Neuronal stem cell (in vitro differentiated cells): ENCODE results near the gene EML4.

Experiments used
- DNase-seq: peaks from one replicate; pipeline ENCODE4 v3.0.0-alpha.2; 2013; ENCODE audit warnings: low spot score
- H2AFZ ChIP-seq: one replicate; pipeline ENCODE4 v1.6.1; 2013; ENCODE audit warnings: mild to moderate bottlenecking, low read length, inconsistent platforms
- H2AK5ac ChIP-seq: 2 replicates; pipeline ENCODE4 v1.6.1; 2013; ENCODE audit warnings: low read depth, mild to moderate bottlenecking, inconsistent platforms, low read length, moderate library complexity, mixed read lengths
- H2BK120ac ChIP-seq: 2 replicates; pipeline ENCODE4 v1.6.1; 2013; ENCODE audit warnings: low read depth, mild to moderate bottlenecking, inconsistent platforms, low read length, moderate library complexity, mixed read lengths
- H2BK12ac ChIP-seq: one replicate; pipeline ENCODE4 v1.6.1; 2013; ENCODE audit warnings: low read length, inconsistent platforms
- H2BK15ac ChIP-seq: 2 replicates; pipeline ENCODE4 v1.6.1; 2013; ENCODE audit warnings: mild to moderate bottlenecking, low read length, inconsistent platforms, mixed read lengths
- H2BK5ac ChIP-seq: one replicate; pipeline ENCODE4 v1.6.1; 2013; ENCODE audit warnings: inconsistent platforms, mild to moderate bottlenecking, low read length, moderate library complexity
- H3K14ac ChIP-seq: one replicate; pipeline ENCODE4 v1.6.1; 2013; ENCODE audit warnings: low read length, inconsistent platforms
- H3K18ac ChIP-seq: 2 replicates; pipeline ENCODE4 v1.6.1; 2013; ENCODE audit warnings: low read length, inconsistent platforms
- H3K23ac ChIP-seq: 2 replicates; pipeline ENCODE4 v1.6.1; 2013; ENCODE audit warnings: low read depth, mild to moderate bottlenecking, mixed read lengths, low read length, inconsistent platforms; ENCODE audit not compliant: poor library complexity
- H3K27ac ChIP-seq: replicated peaks from 3 replicates; pipeline ENCODE4 v1.5.1; 2013; ENCODE audit warnings: low read length, inconsistent platforms
- H3K27me3 ChIP-seq, 3 experiments: 2 replicates each; pipeline ENCODE4 v1.6.1; 2013; ENCODE audit warnings: low read length in 3 of 3, mild to moderate bottlenecking in 2 of 3, inconsistent platforms in 1 of 3, low read depth in 1 of 3, mixed read lengths in 1 of 3, moderate library complexity in 1 of 3; ENCODE audit not compliant: control insufficient read depth in 3 of 3, insufficient read depth in 3 of 3
- H3K36me3 ChIP-seq, 2 donors: replicated peaks in 1 of 2; 2 replicates each; pipeline ENCODE4 v1.6.1; 2013; ENCODE audit warnings: low read length in 2 of 2; ENCODE audit not compliant: control insufficient read depth in 2 of 2, insufficient read depth in 2 of 2
- H3K4ac ChIP-seq: 2 replicates; pipeline ENCODE4 v1.6.1; 2013; ENCODE audit warnings: inconsistent platforms, mild to moderate bottlenecking, low read length, moderate library complexity
- H3K4me1 ChIP-seq, 2 donors: 1 replicate in 1 of 2; 2 replicates in 1 of 2; pipeline ENCODE4 v1.6.1; 2013; ENCODE audit warnings: low read length in 2 of 2, low read depth in 1 of 2; ENCODE audit not compliant: control insufficient read depth in 2 of 2, insufficient read depth in 1 of 2
- H3K4me2 ChIP-seq: one replicate; pipeline ENCODE4 v1.6.1; 2013; ENCODE audit warnings: mild to moderate bottlenecking, low read length, inconsistent platforms; ENCODE audit not compliant: insufficient read depth, poor library complexity, severe bottlenecking
- H3K4me3 ChIP-seq, 2 donors: 2 replicates each; pipeline ENCODE4 v1.5.1; 2013; ENCODE audit warnings: low read length in 2 of 2, mild to moderate bottlenecking in 2 of 2, inconsistent platforms in 1 of 2, moderate library complexity in 1 of 2
- H3K79me1 ChIP-seq: one replicate; pipeline ENCODE4 v1.6.1; 2013; ENCODE audit warnings: low read depth, mild to moderate bottlenecking, inconsistent platforms, low read length, moderate library complexity
- H3K9ac ChIP-seq: one replicate; pipeline ENCODE4 v1.6.1; 2013; ENCODE audit warnings: mild to moderate bottlenecking, low read depth, low read length, inconsistent platforms; ENCODE audit not compliant: poor library complexity
- H3K9me3 ChIP-seq, 2 donors: replicated peaks in 1 of 2; 2 replicates each; pipeline versions ENCODE3 to v1.6.1; 2013; ENCODE audit warnings: low read length in 2 of 2, mild to moderate bottlenecking in 2 of 2, inconsistent platforms in 1 of 2, low read depth in 1 of 2, mixed read lengths in 1 of 2, moderate library complexity in 1 of 2; ENCODE audit not compliant: control insufficient read depth in 2 of 2, insufficient read depth in 1 of 2
- H4K8ac ChIP-seq: one replicate; pipeline ENCODE4 v1.6.1; 2013; ENCODE audit warnings: low read depth, mild to moderate bottlenecking, inconsistent platforms, low read length, moderate library complexity
- H4K91ac ChIP-seq: one replicate; pipeline ENCODE4 v1.6.1; 2013; ENCODE audit warnings: low read length, low read depth, mild to moderate bottlenecking, inconsistent platforms; ENCODE audit not compliant: poor library complexity
- WGBS, 2 donors: extraction: QIAGEN DNeasy Blood & Tissue Kit; methylation state at CpG; one replicate each; pipeline ENCODE4 v1.1.7; 2013; ENCODE audit warnings: missing lambda C conversion rate in 2 of 2, mixed read lengths in 1 of 2; ENCODE audit not compliant: insufficient read length in 2 of 2, insufficient replicate concordance in 1 of 2; ENCODE audit errors: extremely low coverage in 2 of 2; 5-methylcytosine and 5-hydroxymethylcytosine counted together

Gene EML4

GRCh38 chr2:42223855-42224268, 54.7 kb downstream of the EML4 start:
- Histone ChIP-seq H3K27ac (no peak overlapping the region), H2AK5ac (no peak overlapping the region), H3K18ac (no peak overlapping the region), H2AFZ (no peak overlapping the region), H3K4me3 (no peak overlapping the region), H3K4ac (no peak overlapping the region), H3K27me3 (no peaks in the 10 kb centered on the region), H2BK12ac (no peak overlapping the region), H3K14ac (no peak overlapping the region), H3K9ac (no peak overlapping the region), H2BK5ac (no peak overlapping the region), H4K8ac (no peak overlapping the region), H3K79me1 (no peaks in the 10 kb centered on the region), H4K91ac (no peak overlapping the region), H2BK15ac (no peak overlapping the region), H3K4me2 (no peak overlapping the region), H3K4me1 (no peaks in the 10 kb centered on the region), H3K36me3 (peaks cover 0 to 8% of the 10 kb centered on the region in 2 donors), H2BK120ac (no peak overlapping the region), H3K9me3 (no peaks in the 10 kb centered on the region), H3K23ac (no peak overlapping the region)
- DNase-seq: no peak
- WGBS, 2 donors: no CpG with 5 or more reads among the region's 2 CpGs

GRCh38 chr2:42224422-42225067, 55.4 kb downstream of the EML4 start:
- DNase-seq: no peak
- H3K27ac ChIP-seq: no peak overlapping the region
- no peaks in the 10 kb centered on the region for H3K9me3 ChIP-seq
- H3K14ac ChIP-seq: no peak overlapping the region
- no peak overlapping the region for H3K4me3 ChIP-seq
- H2BK5ac ChIP-seq: no peak overlapping the region
- no peaks in the 10 kb centered on the region for H3K27me3 ChIP-seq
- H3K23ac ChIP-seq: no peak overlapping the region
- H3K4me1 ChIP-seq: no peaks in the 10 kb centered on the region
- peaks cover 0 to 6% of the 10 kb centered on the region in 2 donors for H3K36me3 ChIP-seq
- H2BK15ac ChIP-seq: no peak overlapping the region
- no peak overlapping the region for H3K4ac ChIP-seq
- H4K8ac ChIP-seq: no peak overlapping the region
- no peak overlapping the region for H3K4me2 ChIP-seq
- WGBS, 2 donors: no CpG with 5 or more reads among the region's 4 CpGs
- no peak overlapping the region for H2BK120ac ChIP-seq
- no peak overlapping the region for H3K18ac ChIP-seq
- no peak overlapping the region for H2AFZ ChIP-seq
- H3K79me1 ChIP-seq: no peaks in the 10 kb centered on the region
- H2BK12ac ChIP-seq: no peak overlapping the region
- H3K9ac ChIP-seq: no peak overlapping the region
- H4K91ac ChIP-seq: no peak overlapping the region
- no peak overlapping the region for H2AK5ac ChIP-seq

- DNase-seq: no peak
- H4K8ac ChIP-seq: no peak overlapping the region
- no peaks in the 10 kb centered on the region for H3K4me1 ChIP-seq
- no peak overlapping the region for H3K18ac ChIP-seq
- H2BK12ac ChIP-seq: no peak overlapping the region
- no peak overlapping the region for H4K91ac ChIP-seq
- no peak overlapping the region for H3K9ac ChIP-seq
- H2AK5ac ChIP-seq: no peak overlapping the region
- no peak overlapping the region for H2AFZ ChIP-seq
- no peak overlapping the region for H3K14ac ChIP-seq
- WGBS, 2 donors: no CpG with 5 or more reads among the region's 1 CpG
- no peak overlapping the region for H2BK120ac ChIP-seq
- H3K27ac ChIP-seq: no peak overlapping the region
- H3K4ac ChIP-seq: no peak overlapping the region
- no peaks in the 10 kb centered on the region for H3K9me3 ChIP-seq
- H3K4me3 ChIP-seq: no peak overlapping the region
- H3K79me1 ChIP-seq: no peaks in the 10 kb centered on the region
- H2BK5ac ChIP-seq: no peak overlapping the region
- H3K23ac ChIP-seq: no peak overlapping the region
- peaks cover 0 to 6% of the 10 kb centered on the region in 2 donors for H3K36me3 ChIP-seq
- H3K27me3 ChIP-seq: no peaks in the 10 kb centered on the region
- no peak overlapping the region for H3K4me2 ChIP-seq
- no peak overlapping the region for H2BK15ac ChIP-seq
Observed at GRCh38 chr2:42225573-42225972, 56.4 kb downstream of the EML4 start.

- Histone ChIP-seq H3K4me1 (no peaks in the 10 kb centered on the region), H3K36me3 (no peaks in the 10 kb centered on the region), H2AK5ac (no peak overlapping the region), H2BK120ac (no peak overlapping the region), H2AFZ (no peak overlapping the region), H3K23ac (no peak overlapping the region), H3K4ac (no peak overlapping the region), H3K4me2 (no peak overlapping the region), H3K14ac (no peak overlapping the region), H3K27me3 (no peaks in the 10 kb centered on the region), H4K8ac (no peak overlapping the region), H3K4me3 (no peak overlapping the region), H3K9ac (no peak overlapping the region), H2BK15ac (no peak overlapping the region), H3K18ac (no peak overlapping the region), H2BK5ac (no peak overlapping the region), H3K79me1 (no peaks in the 10 kb centered on the region), H3K9me3 (no peaks in the 10 kb centered on the region), H4K91ac (no peak overlapping the region), H3K27ac (no peak overlapping the region), H2BK12ac (no peak overlapping the region)
- WGBS, 2 donors: no CpG with 5 or more reads among the region's 2 CpGs
- DNase-seq: no peak
Observed at GRCh38 chr2:42227491-42227890, 58.3 kb downstream of the EML4 start.
